IPS-NIHi11 (cell line): ENCODE measurements around the gene SSTR5.

ENCODE experiments used
- DNase-seq: peaks from one replicate; pipeline ENCODE4 v3.0.0; 2012; ENCODE audit warnings: mixed read lengths, low spot score

The SSTR5 gene

GRCh38 chr16:1040346-1040745 lies 32.2 kb upstream of the SSTR5 start:
- DNase-seq, result no peak

- DNase-seq, result no peak
These were observed 30.4 kb upstream of the SSTR5 start for GRCh38 chr16:1042049-1042744.

GRCh38 chr16:1042866-1043265 lies 29.7 kb upstream of the SSTR5 start:
- no peak for DNase-seq

GRCh38 chr16:1043881-1044451 lies 28.6 kb upstream of the SSTR5 start:
- DNase-seq, result no peak

- no peak for DNase-seq
These were observed 27.9 kb upstream of the SSTR5 start for GRCh38 chr16:1044460-1045309.

- no peak for DNase-seq
These were observed 27.1 kb upstream of the SSTR5 start for GRCh38 chr16:1045310-1045992.

- DNase-seq, result no peak
These were observed 26.3 kb upstream of the SSTR5 start for GRCh38 chr16:1045993-1046911.

GRCh38 chr16:1047123-1047522 lies 25.4 kb upstream of the SSTR5 start:
- no peak for DNase-seq

- DNase-seq, result no peak
These were observed 24.7 kb upstream of the SSTR5 start for GRCh38 chr16:1047801-1048200.

- peak; percentile 93 for DNase-seq
These were observed 24.0 kb upstream of the SSTR5 start for GRCh38 chr16:1048442-1049112.

GRCh38 chr16:1049113-1049975 lies 23.2 kb upstream of the SSTR5 start:
- DNase-seq, result no peak

GRCh38 chr16:1049976-1050247 lies 22.6 kb upstream of the SSTR5 start:
- DNase-seq, result no peak

- no peak for DNase-seq
These were observed 22.0 kb upstream of the SSTR5 start for GRCh38 chr16:1050516-1050915.

GRCh38 chr16:1050921-1051320 lies 21.6 kb upstream of the SSTR5 start:
- no peak for DNase-seq

GRCh38 chr16:1051446-1051845 lies 21.1 kb upstream of the SSTR5 start:
- no peak for DNase-seq

- DNase-seq, result no peak
These were observed 19.8 kb upstream of the SSTR5 start for GRCh38 chr16:1052721-1053120.

- no peak for DNase-seq
These were observed 19.4 kb upstream of the SSTR5 start for GRCh38 chr16:1053121-1053521.

- no peak for DNase-seq
These were observed 18.7 kb upstream of the SSTR5 start for GRCh38 chr16:1053700-1054368.
